HepG2 (cell line): ENCODE results near the gene R3HDM4. TPM values are rescaled to one million over a fixed set of nuclear protein-coding genes. Genes with fewer than 3 reads are reported as not detected.

Experiments used
- ATAC-seq: fragments of 200-7000 bp; cut with Tn5 transposase; 3 replicates; pipeline ENCODE4 v1.9.1; 2020; ENCODE audit warnings: mild to moderate bottlenecking, moderate library complexity
- BruUV-seq: library from RNA; stranded (reverse); fragments of 400-500 nt; replicated peaks from 2 replicates; lab custom pipeline; 2021; lab: Mats Ljungman, UMichigan
- CTCF ChIA-PET: fragments of 300-600 bp; formaldehyde crosslinking; extraction: SDS; loops from one replicate; lab custom pipeline; 2021; ENCODE audit warnings: low total read pairs, inconsistent platforms, low intra/inter-chr PET ratio; lab: Yijun Ruan, JAX
- POLR2A ChIA-PET: fragments of 350-600 bp; sonication (Branson Sonifier 250); formaldehyde crosslinking; loops from one replicate; lab custom pipeline; 2020; ENCODE audit warnings: antibody characterized with exemption, inconsistent platforms; lab: Yijun Ruan, JAX
- DNase-seq: peaks from one replicate; pipeline ENCODE4 v3.0.0-alpha.2; 2015; ENCODE audit warnings: low spot score
- FAIRE-seq: peaks from 3 replicates; lab custom pipeline; 2011; peaks lifted over from hg19 to GRCh38; lab: Jason Lieb, UNC
- H2AFZ ChIP-seq: one replicate; pipeline ENCODE4 v1.6.1; 2011; ENCODE audit warnings: low read length, inconsistent platforms
- H3K27ac ChIP-seq: fragments of 300-600 bp; 3 replicates; pipeline ENCODE4 v1.8.0; 2011; ENCODE audit warnings: mixed run types, mild to moderate bottlenecking, mixed read lengths, low read length, inconsistent platforms; ENCODE audit not compliant: insufficient read depth; ENCODE audit errors: extremely low read length
- H3K27me3 ChIP-seq, 2 experiments: fragments of 200-600 bp in 1 of 2; 2 replicates in 1 of 2; 3 replicates in 1 of 2; pipeline versions ENCODE4 v1.6.0 to v1.8.0; 2011; ENCODE audit warnings: low read length in 2 of 2, mild to moderate bottlenecking in 2 of 2, moderate library complexity in 2 of 2, inconsistent platforms in 1 of 2; ENCODE audit not compliant: insufficient read depth in 2 of 2, control insufficient read depth in 1 of 2
- H3K36me3 ChIP-seq, 2 experiments: fragments of 200-600 bp in 1 of 2; replicated peaks in 1 of 2; 2 replicates in 1 of 2; 3 replicates in 1 of 2; pipeline versions ENCODE4 v1.5.1 to v1.8.0; 2011; ENCODE audit warnings: low read length in 2 of 2, inconsistent platforms in 1 of 2; ENCODE audit not compliant: insufficient read depth in 2 of 2, control insufficient read depth in 1 of 2
- H3K4me1 ChIP-seq: 2 replicates; pipeline ENCODE4 v1.5.1; 2012; ENCODE audit warnings: low read length, inconsistent platforms; ENCODE audit not compliant: insufficient read depth
- H3K4me2 ChIP-seq: 2 replicates; pipeline ENCODE4 v1.6.0; 2011; ENCODE audit warnings: low read depth, low read length, inconsistent platforms
- H3K4me3 ChIP-seq, 3 experiments: fragments of 200-600 bp in 1 of 3; sonication (generic), shearing (Covaris generic) in 1 of 3; replicated peaks in 1 of 3; 2 replicates each; pipeline ENCODE4 v1.5.1; 2011 to 2016; ENCODE audit warnings: low read length in 3 of 3, inconsistent platforms in 2 of 3, low read depth in 2 of 3, mild to moderate bottlenecking in 2 of 3, control low read depth in 1 of 3, mixed read lengths in 1 of 3; ENCODE audit not compliant: insufficient read depth in 1 of 3
- H3K79me2 ChIP-seq: one replicate; pipeline ENCODE4 v1.6.1; 2011; ENCODE audit warnings: low read length, inconsistent platforms; ENCODE audit not compliant: insufficient read depth
- H3K9ac ChIP-seq: 2 replicates; pipeline ENCODE4 v1.6.0; 2011; ENCODE audit warnings: mild to moderate bottlenecking, low read depth, low read length, inconsistent platforms; ENCODE audit not compliant: insufficient read depth
- H3K9me3 ChIP-seq: 2 replicates; pipeline ENCODE4 v1.5.1; 2012; ENCODE audit warnings: mild to moderate bottlenecking, low read length
- H4K20me1 ChIP-seq: 2 replicates; pipeline ENCODE4 v1.6.0; 2011; ENCODE audit warnings: inconsistent platforms, mild to moderate bottlenecking, low read length, moderate library complexity; ENCODE audit not compliant: insufficient read depth
- CHD4 ChIP-seq: fragments of 200-600 bp; sonication (generic); IDR thresholded peaks from 2 replicates; pipeline ENCODE4 v1.7.0; 2017; ENCODE audit warnings: mild to moderate bottlenecking, low read length, borderline replicate concordance
- GLI4 ChIP-seq: sonication (generic); formaldehyde crosslinking; IDR thresholded peaks from 2 replicates; pipeline ENCODE4 v1.5.1; 2020; ENCODE audit warnings: missing genetic modification reagents, mild to moderate bottlenecking, moderate library complexity, borderline replicate concordance
- HOXA9 ChIP-seq: sonication (generic); formaldehyde crosslinking; IDR thresholded peaks from 2 replicates; pipeline ENCODE4 v1.8.1; 2022; ENCODE audit warnings: missing genetic modification reagents, mild to moderate bottlenecking, moderate library complexity, borderline replicate concordance
- IRF2 ChIP-seq: IDR thresholded peaks from 2 replicates; pipeline ENCODE4 v1.6.1; 2018; ENCODE audit warnings: missing genetic modification reagents, missing compliant biosample characterization
- MED1 ChIP-seq: sonication (generic); formaldehyde crosslinking; IDR thresholded peaks from 2 replicates; pipeline ENCODE4 v1.4.0; 2020; ENCODE audit warnings: missing genetic modification reagents
- NCOA5 ChIP-seq: sonication (generic); formaldehyde crosslinking; IDR thresholded peaks from 2 replicates; pipeline ENCODE4 v1.4.0; 2020; ENCODE audit warnings: missing genetic modification reagents
- NR2C2 ChIP-seq: sonication (generic); formaldehyde crosslinking; IDR thresholded peaks from 2 replicates; pipeline ENCODE4 v1.4.0; 2020; ENCODE audit warnings: missing genetic modification reagents, mild to moderate bottlenecking, moderate library complexity, borderline replicate concordance
- PHF5A ChIP-seq: IDR thresholded peaks from one replicate; pipeline ENCODE4 v1.6.1; 2018; ENCODE audit warnings: low read depth, missing genetic modification reagents; ENCODE audit not compliant: unreplicated experiment
- SKI ChIP-seq: fragments of 450-650 bp; IDR thresholded peaks from one replicate; pipeline ENCODE4 v1.6.1; 2018; ENCODE audit warnings: mild to moderate bottlenecking; ENCODE audit not compliant: partially characterized antibody
- SNAPC2 ChIP-seq: sonication (generic); formaldehyde crosslinking; IDR thresholded peaks from 2 replicates; pipeline ENCODE4 v1.8.1; 2022; ENCODE audit warnings: mild to moderate bottlenecking, missing genetic modification reagents
- ZNF230 ChIP-seq: sonication (generic); formaldehyde crosslinking; IDR thresholded peaks from 2 replicates; pipeline ENCODE4 v1.4.0; 2020; ENCODE audit warnings: mild to moderate bottlenecking, missing genetic modification reagents
- ZNF24 ChIP-seq: fragments of 450-650 bp; IDR thresholded peaks from 2 replicates; pipeline ENCODE4 v1.6.1; 2017; ENCODE audit warnings: antibody characterized with exemption, mild to moderate bottlenecking
- ZNF570 ChIP-seq: sonication (generic); formaldehyde crosslinking; IDR thresholded peaks from 2 replicates; pipeline ENCODE4 v1.4.0; 2020; ENCODE audit warnings: mild to moderate bottlenecking, missing genetic modification reagents, borderline replicate concordance
- ZNF652 ChIP-seq: IDR thresholded peaks from 2 replicates; pipeline ENCODE4 v1.6.1; 2016; ENCODE audit warnings: low read depth, borderline replicate concordance
- ZNF761 ChIP-seq: sonication (generic); formaldehyde crosslinking; conservative IDR thresholded peaks from 2 replicates; pipeline ENCODE4 v1.4.0; 2020; ENCODE audit warnings: mild to moderate bottlenecking, missing genetic modification reagents
- ZSCAN9 ChIP-seq: IDR thresholded peaks from 2 replicates; pipeline ENCODE4 v1.6.1; 2016; ENCODE audit warnings: borderline replicate concordance
- WGBS: methylation state at CpG from one replicate; pipeline ENCODE4 v1.1.6; 2017; ENCODE audit warnings: low lambda C conversion rate; 5-methylcytosine and 5-hydroxymethylcytosine counted together
- in situ Hi-C: cut with HindIII; loops from 2 replicates; pipeline ENCODE4 v1.10.0; 2017; ENCODE audit warnings: low pct_unique_long_range_greater_than_20kb; ENCODE audit not compliant: extremely low pct_ligation_motif_present
- intact Hi-C: fragments of 100-400 bp; cut with micrococcal nuclease; formaldehyde crosslinking; loops from one replicate; pipeline ENCODE4 v1.10.0; 2022; ENCODE audit not compliant: unreplicated experiment
- polyA plus RNA-seq, 8 experiments: library from polyadenylated mRNA; depleted of rRNA in 3 of 8; stranded (reverse) in 7 of 8; unstranded in 1 of 8; fragments of >200 nt; fragmentation: Illumina TruSeq in 4 of 8; extraction: Trizol in 4 of 8; gene quantifications; 2 replicates each; pipeline versions ENCODE4 v1.2.1 to v1.2.3, GENCODE V29; 2011 to 2016; ENCODE audit warnings: low read depth in 4 of 8, missing spikeins in 1 of 8, mixed read lengths in 1 of 8; ENCODE audit not compliant: insufficient read depth in 1 of 8
- total RNA-seq, 5 experiments: library from RNA; depleted of rRNA; stranded (reverse); fragments of >200 nt; fragmentation: Illumina TruSeq; extraction: Trizol; gene quantifications; 2 replicates each; pipeline ENCODE4 v1.2.3, GENCODE V29; 2016; ENCODE audit warnings: low read depth in 1 of 5
- TF ChIP-seq, protein P1 (sequence below): sonication (generic); formaldehyde crosslinking; IDR thresholded peaks from 2 replicates; pipeline ENCODE4 v1.5.0; 2020; ENCODE audit warnings: mild to moderate bottlenecking, missing genetic modification reagents
- TF ChIP-seq, protein P2 (sequence below): sonication (generic); formaldehyde crosslinking; IDR thresholded peaks from 2 replicates; pipeline ENCODE4 v1.4.0; 2020; ENCODE audit warnings: missing genetic modification reagents; ENCODE audit errors: not compliant biosample characterization
- TF ChIP-seq, protein P3 (sequence below): sonication (generic); formaldehyde crosslinking; IDR thresholded peaks from 2 replicates; pipeline ENCODE4 v1.4.0; 2020; ENCODE audit warnings: missing genetic modification reagents

The R3HDM4 gene
- total and polyA plus RNA-seq, 2 of the 13 experiments (the other 11 are each of a cell fraction or from before 2014, with no cell fraction given), result 26.2 to 26.9 TPM

DNA sequence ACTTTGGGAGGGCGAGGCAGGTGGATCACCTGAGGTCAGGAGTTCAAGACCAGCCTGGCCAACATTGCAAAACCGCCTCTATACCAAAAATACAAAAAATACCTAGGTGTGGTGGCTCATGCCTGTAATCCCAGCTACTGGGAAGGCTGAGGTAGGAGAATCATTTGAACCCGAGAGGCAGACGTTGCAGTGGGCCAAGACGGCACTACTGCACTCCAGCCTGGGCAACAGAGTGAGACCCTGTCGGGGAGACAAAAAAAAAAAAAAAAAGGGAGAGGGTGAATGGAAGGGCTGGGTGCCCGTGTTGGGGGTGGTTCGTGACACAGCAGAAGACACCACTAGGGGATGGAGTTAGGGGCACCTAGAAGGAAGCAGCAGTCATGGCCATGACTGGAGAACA is 42.7 kb downstream of the R3HDM4 start:
- no peak overlapping the region for H2AFZ ChIP-seq
- no peak for FAIRE-seq
- in situ Hi-C loops, result no loop called here
- H3K79me2 ChIP-seq, result no peaks in the 10 kb centered on the region
- no peaks in the 10 kb centered on the region for H3K4me1 ChIP-seq
- H3K9ac ChIP-seq, result no peak overlapping the region
- peaks cover 3 to 12% of the 10 kb centered on the region in 2 experiments; a peak in 2 of 5 replicates for H3K36me3 ChIP-seq
- intact Hi-C loops, result no loop called here
- WGBS, result 95% methylated on average over 8 of the region's 8 CpGs
- no peaks in the 10 kb centered on the region for H3K9me3 ChIP-seq
- H3K27me3 ChIP-seq, result no peaks in the 10 kb centered on the region
- no peak for ATAC-seq
- H3K4me3 ChIP-seq, result no peak overlapping the region
- TF ChIP-seq PHF5A (no peak), SKI (no peak), ZNF570 (CRISPR knock-in tag) (no peak), ZNF652 (CRISPR knock-in tag) (no peak), NR2C2 (CRISPR knock-in tag) (no peak), HOXA9 (CRISPR knock-in tag) (no peak), CHD4 (no peak), ZNF761 (CRISPR knock-in tag) (no peak), NCOA5 (CRISPR knock-in tag) (no peak), IRF2 (CRISPR knock-in tag) (no peak), GLI4 (CRISPR knock-in tag) (no peak), ZSCAN9 (CRISPR knock-in tag) (no peak), SNAPC2 (no peak), ZNF230 (CRISPR knock-in tag) (no peak), MED1 (no peak), ZNF24 (no peak)
- TF ChIP-seq, protein P1, sequence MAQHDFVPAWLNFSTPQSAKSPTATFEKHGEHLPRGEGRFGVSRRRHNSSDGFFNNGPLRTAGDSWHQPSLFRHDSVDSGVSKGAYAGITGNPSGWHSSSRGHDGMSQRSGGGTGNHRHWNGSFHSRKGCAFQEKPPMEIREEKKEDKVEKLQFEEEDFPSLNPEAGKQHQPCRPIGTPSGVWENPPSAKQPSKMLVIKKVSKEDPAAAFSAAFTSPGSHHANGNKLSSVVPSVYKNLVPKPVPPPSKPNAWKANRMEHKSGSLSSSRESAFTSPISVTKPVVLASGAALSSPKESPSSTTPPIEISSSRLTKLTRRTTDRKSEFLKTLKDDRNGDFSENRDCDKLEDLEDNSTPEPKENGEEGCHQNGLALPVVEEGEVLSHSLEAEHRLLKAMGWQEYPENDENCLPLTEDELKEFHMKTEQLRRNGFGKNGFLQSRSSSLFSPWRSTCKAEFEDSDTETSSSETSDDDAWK (CRISPR knock-in tag), result no peak
- TF ChIP-seq, protein P2, sequence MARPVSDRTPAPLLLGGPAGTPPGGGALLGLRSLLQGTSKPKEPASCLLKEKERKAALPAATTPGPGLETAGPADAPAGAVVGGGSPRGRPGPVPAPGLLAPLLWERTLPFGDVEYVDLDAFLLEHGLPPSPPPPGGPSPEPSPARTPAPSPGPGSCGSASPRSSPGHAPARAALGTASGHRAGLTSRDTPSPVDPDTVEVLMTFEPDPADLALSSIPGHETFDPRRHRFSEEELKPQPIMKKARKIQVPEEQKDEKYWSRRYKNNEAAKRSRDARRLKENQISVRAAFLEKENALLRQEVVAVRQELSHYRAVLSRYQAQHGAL, result no peak
- TF ChIP-seq, protein P3, sequence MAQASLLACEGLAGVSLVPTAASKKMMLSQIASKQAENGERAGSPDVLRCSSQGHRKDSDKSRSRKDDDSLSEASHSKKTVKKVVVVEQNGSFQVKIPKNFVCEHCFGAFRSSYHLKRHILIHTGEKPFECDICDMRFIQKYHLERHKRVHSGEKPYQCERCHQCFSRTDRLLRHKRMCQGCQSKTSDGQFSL (CRISPR knock-in tag), result no peak
- BruUV-seq, result no TSS peak
- CTCF ChIA-PET, result no interaction called here
- no peak overlapping the region for H3K27ac ChIP-seq
- DNase-seq, result no peak
- POLR2A ChIA-PET, result no interaction called here
- no peaks in the 10 kb centered on the region for H4K20me1 ChIP-seq
- no peak overlapping the region for H3K4me2 ChIP-seq
